ENCODE results near the gene ERBB4.

Gene ERBB4

DNA sequence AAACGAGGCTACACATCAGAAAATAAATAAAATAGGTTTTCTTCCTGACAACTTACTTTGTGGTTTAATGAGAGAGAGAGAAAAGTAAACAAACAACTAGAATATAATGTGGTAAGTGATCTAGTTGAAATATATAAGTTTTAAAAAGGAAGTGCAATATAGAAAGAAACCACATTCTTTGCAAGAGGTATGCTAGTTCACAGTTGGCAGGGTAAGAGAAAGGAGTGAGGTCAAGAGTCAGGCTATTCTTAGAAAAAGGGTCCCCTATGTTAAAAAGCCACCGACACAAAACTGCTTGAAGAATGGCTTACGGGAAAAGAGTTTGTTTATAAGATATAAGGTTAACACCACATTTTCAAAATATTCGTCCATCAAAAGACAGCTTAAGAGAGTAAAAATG lies 462.1 kb downstream of the ERBB4 start:
- ATAC-seq = no peak
- no peak for TF ChIP-seq ARNTL (CRISPR knock-in tag; IDR thresholded peaks at IDR 0.05; ENCODE audit: borderline replicate concordance, low read depth)

DNA sequence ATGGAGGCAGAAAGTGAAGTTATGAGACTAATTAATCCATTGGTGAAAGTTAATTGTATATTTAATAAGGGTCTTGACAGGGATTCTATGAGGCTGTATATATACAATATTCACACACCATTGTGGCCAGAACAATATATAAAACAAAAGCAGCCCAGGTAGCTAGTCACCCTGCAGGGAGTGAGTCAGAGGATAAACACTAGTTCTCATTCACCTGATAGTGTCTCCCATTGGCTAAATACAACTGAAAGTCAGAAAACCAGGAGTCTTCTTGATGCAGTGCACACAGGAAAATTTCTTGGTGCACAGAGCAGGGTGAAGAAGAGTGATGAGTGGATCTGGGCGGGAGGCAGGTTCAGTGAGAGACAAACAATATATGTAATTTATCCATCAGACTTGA lies 465.2 kb downstream of the ERBB4 start:
- no peak for ATAC-seq
- no peak for TF ChIP-seq TOX (CRISPR knock-in tag; IDR thresholded peaks at IDR 0.05; ENCODE audit: borderline replicate concordance)
- TF ChIP-seq ZFP3 (CRISPR knock-in tag; IDR thresholded peaks at IDR 0.05) = no peak

DNA sequence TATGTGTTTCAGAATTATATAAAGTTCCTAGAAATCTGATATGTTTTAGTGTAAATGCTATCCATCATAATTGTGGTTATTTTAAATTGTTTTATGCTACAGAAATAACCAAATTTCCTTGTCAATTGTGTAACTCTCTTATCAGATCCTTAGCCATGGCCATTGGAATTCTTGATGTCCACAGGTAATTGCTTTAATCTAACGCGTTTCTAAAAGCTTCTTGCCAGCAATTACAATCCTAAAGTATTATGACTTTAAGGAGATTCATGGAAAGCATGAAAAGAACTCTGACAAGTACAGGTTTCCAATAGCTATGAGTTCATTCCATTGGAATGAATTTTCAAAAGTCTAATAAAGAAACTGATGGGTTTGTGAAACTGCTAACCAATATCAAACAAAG lies 472.1 kb downstream of the ERBB4 start:
- TF ChIP-seq, protein P1, sequence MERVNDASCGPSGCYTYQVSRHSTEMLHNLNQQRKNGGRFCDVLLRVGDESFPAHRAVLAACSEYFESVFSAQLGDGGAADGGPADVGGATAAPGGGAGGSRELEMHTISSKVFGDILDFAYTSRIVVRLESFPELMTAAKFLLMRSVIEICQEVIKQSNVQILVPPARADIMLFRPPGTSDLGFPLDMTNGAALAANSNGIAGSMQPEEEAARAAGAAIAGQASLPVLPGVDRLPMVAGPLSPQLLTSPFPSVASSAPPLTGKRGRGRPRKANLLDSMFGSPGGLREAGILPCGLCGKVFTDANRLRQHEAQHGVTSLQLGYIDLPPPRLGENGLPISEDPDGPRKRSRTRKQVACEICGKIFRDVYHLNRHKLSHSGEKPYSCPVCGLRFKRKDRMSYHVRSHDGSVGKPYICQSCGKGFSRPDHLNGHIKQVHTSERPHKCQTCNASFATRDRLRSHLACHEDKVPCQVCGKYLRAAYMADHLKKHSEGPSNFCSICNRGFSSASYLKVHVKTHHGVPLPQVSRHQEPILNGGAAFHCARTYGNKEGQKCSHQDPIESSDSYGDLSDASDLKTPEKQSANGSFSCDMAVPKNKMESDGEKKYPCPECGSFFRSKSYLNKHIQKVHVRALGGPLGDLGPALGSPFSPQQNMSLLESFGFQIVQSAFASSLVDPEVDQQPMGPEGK (CRISPR knock-in tag; IDR thresholded peaks at IDR 0.05; ENCODE audit: borderline replicate concordance) = no peak
- TF ChIP-seq ISL1 (CRISPR knock-in tag; IDR thresholded peaks at IDR 0.05) = peak; percentile 80
- no peak for TF ChIP-seq TOX (CRISPR knock-in tag; IDR thresholded peaks at IDR 0.05; ENCODE audit: borderline replicate concordance)
- TF ChIP-seq RARB (CRISPR knock-in tag; IDR thresholded peaks at IDR 0.05) = no peak
- no peak for TF ChIP-seq ZNF565 (CRISPR knock-in tag; conservative IDR thresholded peaks at IDR 0.05; ENCODE audit: low read depth)

DNA sequence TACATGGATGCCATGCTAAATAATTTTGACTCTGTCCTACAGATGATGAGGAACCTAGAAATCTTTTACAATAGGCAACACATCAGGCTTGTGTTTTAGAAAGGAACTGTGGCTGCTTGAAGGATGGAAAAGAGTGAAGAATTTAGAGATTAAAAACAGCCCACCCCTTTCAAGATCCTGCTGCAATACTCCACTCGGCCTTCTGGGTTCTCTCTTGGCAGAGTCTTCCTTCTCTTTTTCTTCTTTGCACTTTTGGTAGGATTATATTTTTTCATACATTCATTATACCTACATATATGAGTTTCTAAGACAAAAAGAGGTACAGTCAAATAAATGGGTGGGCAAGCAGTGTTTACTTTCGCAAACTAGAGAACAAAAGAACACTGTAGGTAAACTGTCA lies 474.3 kb downstream of the ERBB4 start:
- no peak for ATAC-seq
- TF ChIP-seq, protein P2, sequence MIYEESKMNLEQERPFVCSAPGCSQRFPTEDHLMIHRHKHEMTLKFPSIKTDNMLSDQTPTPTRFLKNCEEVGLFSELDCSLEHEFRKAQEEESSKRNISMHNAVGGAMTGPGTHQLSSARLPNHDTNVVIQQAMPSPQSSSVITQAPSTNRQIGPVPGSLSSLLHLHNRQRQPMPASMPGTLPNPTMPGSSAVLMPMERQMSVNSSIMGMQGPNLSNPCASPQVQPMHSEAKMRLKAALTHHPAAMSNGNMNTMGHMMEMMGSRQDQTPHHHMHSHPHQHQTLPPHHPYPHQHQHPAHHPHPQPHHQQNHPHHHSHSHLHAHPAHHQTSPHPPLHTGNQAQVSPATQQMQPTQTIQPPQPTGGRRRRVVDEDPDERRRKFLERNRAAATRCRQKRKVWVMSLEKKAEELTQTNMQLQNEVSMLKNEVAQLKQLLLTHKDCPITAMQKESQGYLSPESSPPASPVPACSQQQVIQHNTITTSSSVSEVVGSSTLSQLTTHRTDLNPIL (CRISPR knock-in tag; IDR thresholded peaks at IDR 0.05; ENCODE audit: low read depth) = no peak
- no peak for TF ChIP-seq ZFP30 (CRISPR knock-in tag; IDR thresholded peaks at IDR 0.05)
- no peak for TF ChIP-seq ZNF70 (CRISPR knock-in tag; IDR thresholded peaks at IDR 0.05)
- no peak for TF ChIP-seq ESRRG (CRISPR knock-in tag; IDR thresholded peaks at IDR 0.05)
- TF ChIP-seq, protein P1 (CRISPR knock-in tag; IDR thresholded peaks at IDR 0.05; ENCODE audit: borderline replicate concordance) = no peak
- TF ChIP-seq, protein P3, sequence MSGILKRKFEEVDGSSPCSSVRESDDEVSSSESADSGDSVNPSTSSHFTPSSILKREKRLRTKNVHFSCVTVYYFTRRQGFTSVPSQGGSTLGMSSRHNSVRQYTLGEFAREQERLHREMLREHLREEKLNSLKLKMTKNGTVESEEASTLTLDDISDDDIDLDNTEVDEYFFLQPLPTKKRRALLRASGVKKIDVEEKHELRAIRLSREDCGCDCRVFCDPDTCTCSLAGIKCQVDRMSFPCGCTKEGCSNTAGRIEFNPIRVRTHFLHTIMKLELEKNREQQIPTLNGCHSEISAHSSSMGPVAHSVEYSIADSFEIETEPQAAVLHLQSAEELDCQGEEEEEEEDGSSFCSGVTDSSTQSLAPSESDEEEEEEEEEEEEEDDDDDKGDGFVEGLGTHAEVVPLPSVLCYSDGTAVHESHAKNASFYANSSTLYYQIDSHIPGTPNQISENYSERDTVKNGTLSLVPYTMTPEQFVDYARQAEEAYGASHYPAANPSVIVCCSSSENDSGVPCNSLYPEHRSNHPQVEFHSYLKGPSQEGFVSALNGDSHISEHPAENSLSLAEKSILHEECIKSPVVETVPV (CRISPR knock-in tag; IDR thresholded peaks at IDR 0.05) = no peak
- TF ChIP-seq, protein P4, sequence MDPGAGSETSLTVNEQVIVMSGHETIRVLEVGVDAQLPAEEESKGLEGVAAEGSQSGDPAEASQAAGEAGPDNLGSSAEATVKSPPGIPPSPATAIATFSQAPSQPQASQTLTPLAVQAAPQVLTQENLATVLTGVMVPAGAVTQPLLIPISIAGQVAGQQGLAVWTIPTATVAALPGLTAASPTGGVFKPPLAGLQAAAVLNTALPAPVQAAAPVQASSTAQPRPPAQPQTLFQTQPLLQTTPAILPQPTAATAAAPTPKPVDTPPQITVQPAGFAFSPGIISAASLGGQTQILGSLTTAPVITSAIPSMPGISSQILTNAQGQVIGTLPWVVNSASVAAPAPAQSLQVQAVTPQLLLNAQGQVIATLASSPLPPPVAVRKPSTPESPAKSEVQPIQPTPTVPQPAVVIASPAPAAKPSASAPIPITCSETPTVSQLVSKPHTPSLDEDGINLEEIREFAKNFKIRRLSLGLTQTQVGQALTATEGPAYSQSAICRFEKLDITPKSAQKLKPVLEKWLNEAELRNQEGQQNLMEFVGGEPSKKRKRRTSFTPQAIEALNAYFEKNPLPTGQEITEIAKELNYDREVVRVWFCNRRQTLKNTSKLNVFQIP (CRISPR knock-in tag; IDR thresholded peaks at IDR 0.05; ENCODE audit: borderline replicate concordance, low read depth) = no peak

More for the DNA sequence above, 472.1 kb downstream of the ERBB4 start:
- ATAC-seq = no peak

DNA sequence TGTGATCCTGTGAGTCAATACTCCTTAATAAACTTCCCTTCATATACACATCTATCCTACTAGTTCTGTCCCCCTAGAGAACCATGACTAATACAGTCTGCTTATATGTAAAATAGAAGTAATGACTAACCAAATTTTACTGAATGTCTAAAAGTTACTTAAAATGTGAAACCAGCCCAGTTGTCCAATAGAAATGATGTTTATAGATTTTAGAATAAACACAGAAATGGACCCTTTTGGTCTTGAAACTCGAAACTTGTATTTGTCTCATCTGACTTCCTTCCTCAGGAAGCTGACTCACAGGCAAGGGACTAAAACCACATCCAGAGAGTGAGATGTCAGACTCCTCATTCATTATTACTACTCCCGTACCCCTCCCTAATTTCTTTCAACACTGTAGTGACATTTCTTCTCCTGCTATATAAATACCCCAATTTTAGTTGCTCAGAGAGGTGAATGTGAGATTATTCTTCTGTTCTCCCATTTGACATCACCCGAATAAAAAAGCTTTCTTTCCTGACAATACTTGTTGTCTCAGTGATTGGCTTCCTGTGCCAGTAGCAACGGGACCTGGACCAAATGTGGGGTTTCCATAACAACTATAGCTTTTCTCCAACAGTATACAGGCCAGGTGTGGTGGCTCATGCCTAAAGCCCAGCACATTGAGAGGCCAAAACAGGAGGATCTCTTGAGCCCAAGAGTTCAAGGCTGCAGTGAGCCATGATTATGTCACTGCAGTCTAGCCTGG lies 486.0 kb downstream of the ERBB4 start:
- no peak for ATAC-seq
- TF ChIP-seq SNAI2 (CRISPR knock-in tag; IDR thresholded peaks at IDR 0.05) = no peak
- no peak for TF ChIP-seq ISL1 (CRISPR knock-in tag; IDR thresholded peaks at IDR 0.05)
- TF ChIP-seq GLIS3 (CRISPR knock-in tag; IDR thresholded peaks at IDR 0.05) = no peak
- TF ChIP-seq, protein P1 (CRISPR knock-in tag; IDR thresholded peaks at IDR 0.05; ENCODE audit: borderline replicate concordance) = no peak
- TF ChIP-seq, protein P2 (CRISPR knock-in tag; IDR thresholded peaks at IDR 0.05; ENCODE audit: low read depth) = no peak
- no peak for TF ChIP-seq ZC3H10 (CRISPR knock-in tag; IDR thresholded peaks at IDR 0.05)
- no peak for TF ChIP-seq ZNF70 (CRISPR knock-in tag; IDR thresholded peaks at IDR 0.05)
- TF ChIP-seq BACH2 (CRISPR knock-in tag; IDR thresholded peaks at IDR 0.05; ENCODE audit: borderline replicate concordance) = no peak
- TF ChIP-seq, protein P3 (CRISPR knock-in tag; IDR thresholded peaks at IDR 0.05) = no peak
- TF ChIP-seq TCF4 (CRISPR knock-in tag; IDR thresholded peaks at IDR 0.05; ENCODE audit: borderline replicate concordance) = no peak
- TF ChIP-seq RARB (CRISPR knock-in tag; IDR thresholded peaks at IDR 0.05) = no peak
- no peak for TF ChIP-seq ZFP30 (CRISPR knock-in tag; IDR thresholded peaks at IDR 0.05)
- TF ChIP-seq TOX (CRISPR knock-in tag; IDR thresholded peaks at IDR 0.05; ENCODE audit: borderline replicate concordance) = no peak
- no peak for TF ChIP-seq ZNF565 (CRISPR knock-in tag; conservative IDR thresholded peaks at IDR 0.05; ENCODE audit: low read depth)
- TF ChIP-seq ZFP3 (CRISPR knock-in tag; IDR thresholded peaks at IDR 0.05) = no peak
- TF ChIP-seq PPARA (CRISPR knock-in tag; IDR thresholded peaks at IDR 0.05; ENCODE audit: borderline replicate concordance) = no peak
- TF ChIP-seq ESRRG (CRISPR knock-in tag; IDR thresholded peaks at IDR 0.05) = no peak

Data from SK-N-SH treated with all-trans-retinoic acid at 6 μM for 48 hours (cell line).